Right hindlimb (tissue), 1 donor: ENCODE measurements around the gene SPATA6.
"Not testable (repeated sequence)": the region's sequence is repeated elsewhere in the genome, so short reads cannot be mapped to it uniquely, and the experiment has no call there.

Experiments used
- DNase-seq: peaks from one replicate; pipeline ENCODE4 v3.0.0-alpha.2; 2018

SPATA6 gene

DNA sequence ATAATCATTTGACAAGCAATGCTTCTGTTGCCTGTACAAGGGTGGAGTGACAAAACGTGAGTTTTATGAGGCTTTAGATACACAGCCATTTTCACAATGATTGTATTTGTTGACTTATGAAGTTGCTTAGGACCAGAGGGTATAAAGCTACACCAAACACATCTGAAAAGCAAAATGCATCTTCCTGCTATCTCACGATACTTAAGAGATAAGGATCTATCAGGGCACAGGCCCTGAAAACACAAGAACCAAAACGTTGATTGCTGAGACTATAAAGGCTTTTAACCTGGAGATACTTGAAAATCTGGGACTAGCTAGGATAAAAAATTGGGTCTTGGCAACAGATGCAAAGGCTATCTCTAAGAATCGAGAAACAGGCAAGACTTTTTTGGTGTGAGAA is 133.7 kb downstream of the SPATA6 start:
- no peak for DNase-seq

DNA sequence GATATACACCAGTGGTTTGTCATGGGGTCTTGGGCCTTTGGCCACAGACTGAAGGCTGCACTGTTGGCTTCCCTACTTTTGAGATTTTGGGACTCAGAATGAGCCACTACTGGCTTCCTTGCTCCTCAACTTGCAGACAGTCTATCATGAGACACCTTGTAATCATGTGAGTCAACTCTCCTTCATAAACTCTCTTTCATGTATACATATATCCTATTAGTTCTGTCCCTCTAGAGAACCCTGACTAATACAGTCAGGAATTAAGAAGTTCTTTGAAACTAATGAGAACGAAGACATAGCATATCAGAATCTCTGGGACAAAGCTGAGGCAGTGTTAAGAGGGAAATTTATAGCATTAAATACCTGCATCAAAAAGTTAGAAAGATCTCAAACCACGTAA is 138.7 kb downstream of the SPATA6 start:
- no peak for DNase-seq

DNA sequence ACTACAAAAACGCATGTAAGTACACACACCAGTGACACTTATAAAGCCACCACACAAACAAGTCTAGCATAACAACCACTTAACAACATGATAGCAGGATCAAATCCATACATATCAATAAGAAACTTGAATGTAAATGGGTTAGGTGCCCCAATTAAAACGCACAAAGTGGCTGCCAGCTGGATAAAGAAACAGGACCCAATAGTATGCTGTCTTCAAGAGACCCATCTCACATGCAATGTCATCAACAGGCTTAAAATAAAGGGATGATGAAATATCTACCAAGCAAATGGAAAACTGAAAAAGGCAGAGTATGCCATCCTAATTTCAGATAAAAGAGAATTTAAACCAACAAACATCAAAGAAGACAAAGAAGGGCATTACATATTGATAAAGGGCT is 139.9 kb downstream of the SPATA6 start:
- no peak for DNase-seq

DNA sequence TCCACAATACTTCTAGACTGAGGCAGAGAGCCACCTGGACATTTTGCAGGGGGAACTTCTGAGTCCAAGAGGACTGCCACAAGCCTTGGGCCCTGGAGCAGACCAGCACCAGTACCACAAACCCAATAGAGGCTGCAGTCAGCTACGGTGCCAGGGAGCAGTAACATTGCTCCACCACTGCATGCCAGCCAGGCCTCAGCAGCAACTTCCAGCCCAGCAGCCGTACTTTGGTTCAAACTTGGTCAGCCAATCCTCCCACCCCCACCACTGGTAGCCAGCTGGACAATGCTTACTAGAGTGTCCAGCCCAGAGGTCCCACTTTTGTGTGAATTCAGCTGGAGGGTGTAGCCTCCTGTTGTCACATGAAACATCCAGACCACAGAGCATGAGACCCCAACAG is 142.1 kb downstream of the SPATA6 start:
- no peak for DNase-seq

DNA sequence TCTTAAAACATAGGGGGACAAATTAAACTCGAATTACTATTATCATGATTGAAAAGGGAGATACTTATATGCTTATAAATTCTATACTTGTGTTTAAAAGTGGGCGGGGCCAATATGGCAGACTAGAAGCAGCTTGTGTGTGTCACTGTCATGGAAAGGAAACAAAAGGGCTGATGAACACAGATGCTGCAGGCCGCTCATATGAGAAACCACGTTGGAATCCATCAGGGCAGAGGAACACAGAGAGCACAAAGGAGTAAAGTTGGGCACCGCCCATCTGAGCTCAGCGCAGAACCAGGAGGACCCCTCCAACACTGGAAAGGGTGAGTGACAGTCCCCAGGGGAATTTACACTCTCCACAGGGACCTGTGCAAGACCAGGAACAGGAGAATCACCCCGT is 142.5 kb downstream of the SPATA6 start:
- DNase-seq, result no peak

DNA sequence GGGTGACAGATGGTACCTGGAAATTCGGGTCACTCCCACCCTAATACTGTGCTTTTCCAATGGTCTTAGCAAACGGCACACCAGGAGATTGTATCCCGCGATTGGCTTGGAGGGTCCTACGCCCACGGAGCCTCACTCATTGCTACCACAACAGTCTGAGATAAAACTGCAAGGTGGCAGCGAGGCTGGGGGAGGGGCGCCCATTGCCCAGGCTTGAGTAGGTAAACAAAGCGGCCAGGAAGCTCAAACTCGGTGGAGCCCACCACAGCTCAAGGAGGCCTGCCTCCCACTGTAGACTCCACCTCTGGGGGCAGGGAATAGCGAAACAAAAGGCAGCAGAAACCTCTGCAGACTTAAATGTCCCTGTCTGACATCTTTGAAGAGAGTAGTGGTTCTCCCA is 160.2 kb downstream of the SPATA6 start:
- DNase-seq, result not testable (repeated sequence)

DNA sequence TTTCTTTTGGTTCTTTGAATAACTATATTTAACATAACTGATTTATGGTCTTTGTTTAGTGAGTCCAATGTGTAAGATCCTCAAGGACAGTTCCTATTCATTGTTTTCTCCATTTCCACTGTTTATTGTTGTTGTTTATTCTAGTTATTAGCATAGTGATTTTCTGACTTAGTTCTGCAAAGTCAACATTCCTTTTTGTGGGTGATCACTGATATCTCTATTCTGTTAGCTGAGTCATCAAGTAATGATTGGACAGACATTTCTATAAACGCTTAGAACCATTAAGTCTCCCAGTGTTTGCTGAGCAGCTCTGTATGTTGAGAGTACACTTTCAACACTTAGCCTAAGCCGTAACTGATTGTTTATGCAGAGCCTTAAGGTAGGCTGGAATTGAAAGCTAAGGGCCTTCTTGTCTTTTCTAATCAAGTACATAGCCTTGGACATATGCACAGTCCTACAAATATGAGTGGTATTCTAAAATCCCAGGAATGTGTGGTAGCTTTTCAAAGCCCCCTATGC is 162.4 kb downstream of the SPATA6 start:
- no peak for DNase-seq

DNA sequence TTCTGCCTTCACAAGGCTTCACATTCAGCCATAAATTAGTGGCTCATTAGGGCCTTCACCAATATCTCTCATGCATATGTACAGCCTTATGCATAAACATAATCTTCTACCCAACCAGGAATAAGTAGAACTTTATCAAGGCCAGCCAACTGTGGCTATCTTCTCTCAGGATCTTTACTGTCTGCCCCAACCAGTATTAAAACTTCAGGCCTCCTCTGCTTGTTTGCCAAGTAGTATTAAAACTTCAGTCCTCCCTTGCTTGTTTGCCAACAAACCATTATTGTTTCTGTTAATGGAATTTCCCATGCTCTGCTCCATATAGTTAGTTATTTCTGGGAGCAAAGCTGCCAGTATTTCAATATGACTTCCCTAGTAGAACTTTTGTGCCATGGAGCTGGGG is 169.4 kb downstream of the SPATA6 start:
- DNase-seq, result no peak

DNA sequence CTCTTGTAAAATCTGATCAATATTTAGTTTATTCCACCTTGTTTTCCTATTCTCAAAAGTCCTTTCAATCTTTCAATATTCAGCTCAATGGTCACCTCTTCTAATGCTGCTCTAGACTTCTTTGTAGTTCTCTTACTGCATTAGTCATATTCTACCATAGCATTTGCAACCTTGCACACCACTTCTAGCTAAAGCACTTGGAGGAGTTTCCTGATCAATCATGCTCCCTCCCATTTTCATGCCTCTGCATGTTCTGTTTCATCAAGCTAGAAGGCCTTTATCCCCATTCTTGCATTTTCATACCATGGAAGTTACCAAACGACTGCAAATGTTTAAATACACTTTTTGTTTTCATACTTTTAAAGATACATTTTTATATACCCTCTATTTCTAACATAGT is 177.3 kb downstream of the SPATA6 start:
- DNase-seq, result no peak

DNA sequence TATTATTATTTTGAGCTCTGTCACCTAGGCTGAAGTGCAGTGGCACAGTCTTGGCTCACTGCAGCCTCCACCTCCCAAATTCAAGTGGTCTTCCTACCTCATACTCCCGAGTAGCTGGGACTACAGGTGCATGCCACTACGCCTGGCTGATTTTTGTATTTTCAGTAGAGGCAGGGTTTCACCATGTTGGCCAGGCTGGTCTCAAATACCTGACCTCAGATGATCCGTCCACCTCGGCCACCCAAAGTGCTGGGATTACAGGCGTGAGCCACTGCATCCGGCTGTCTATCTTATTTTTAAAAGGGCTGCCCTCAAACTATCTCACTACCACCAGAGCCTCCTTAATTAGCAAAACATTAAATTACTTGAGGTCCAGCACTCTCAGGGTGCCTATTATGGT is 177.9 kb downstream of the SPATA6 start:
- DNase-seq, result not testable (repeated sequence)

DNA sequence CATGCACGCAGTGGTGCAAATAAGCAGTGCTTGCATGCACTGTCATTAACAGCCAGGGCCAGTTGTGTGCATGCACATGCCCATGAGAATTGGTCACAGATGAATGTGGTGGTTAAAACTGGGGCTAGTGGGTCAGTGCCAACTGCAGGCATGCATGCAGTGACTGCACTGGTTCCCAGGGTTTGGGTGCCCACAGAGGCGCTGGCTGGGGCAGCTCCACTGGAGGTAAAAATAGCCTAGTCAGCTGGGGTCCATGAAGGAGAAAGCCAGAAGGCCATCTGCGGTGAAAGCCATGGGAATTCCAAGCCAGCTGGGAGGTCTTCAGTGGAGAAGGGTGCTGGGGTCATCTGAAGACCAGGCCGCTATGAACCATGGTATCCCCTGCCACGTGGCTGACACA is 179.3 kb downstream of the SPATA6 start:
- DNase-seq, result no peak

DNA sequence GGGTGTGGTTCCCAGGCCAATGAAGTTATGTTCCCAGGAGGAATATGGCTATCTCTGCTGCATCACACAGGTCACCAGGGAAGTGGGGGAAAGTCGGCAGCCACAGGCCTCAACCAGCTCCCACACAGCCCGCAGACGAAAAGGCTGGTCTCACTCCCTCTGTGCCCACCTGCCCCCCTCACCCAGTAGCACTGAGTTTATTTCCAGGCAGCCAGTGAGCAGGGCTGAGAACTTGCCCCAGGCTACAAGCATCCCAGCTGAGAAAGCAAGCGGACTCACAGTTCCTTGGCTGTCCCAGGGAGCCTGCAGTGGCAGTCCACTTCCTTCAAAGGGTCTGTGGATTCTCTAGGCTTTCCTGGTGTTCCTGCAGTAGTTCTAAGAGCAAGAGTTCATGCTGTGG is 180.6 kb downstream of the SPATA6 start:
- DNase-seq, result no peak

DNA sequence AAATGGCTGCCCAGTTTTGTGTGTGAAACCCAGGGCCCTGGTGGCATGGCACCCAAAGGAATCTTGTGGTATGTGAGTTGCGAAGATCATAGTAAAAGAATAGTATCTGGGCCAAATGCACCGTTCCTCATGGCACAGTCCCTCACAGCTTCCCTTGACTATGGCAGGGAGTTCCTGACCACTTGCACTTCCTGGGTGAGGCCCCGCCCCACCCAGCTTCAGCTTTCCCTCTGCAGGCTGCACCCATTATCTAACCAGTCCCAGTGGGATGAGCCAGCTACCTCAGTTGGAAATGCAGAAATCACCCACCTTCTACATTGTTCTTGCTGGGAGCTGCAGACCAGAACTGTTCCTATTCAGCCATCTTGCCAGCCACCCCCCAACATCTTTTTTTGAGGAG is 186.5 kb downstream of the SPATA6 start:
- DNase-seq, result no peak

DNA sequence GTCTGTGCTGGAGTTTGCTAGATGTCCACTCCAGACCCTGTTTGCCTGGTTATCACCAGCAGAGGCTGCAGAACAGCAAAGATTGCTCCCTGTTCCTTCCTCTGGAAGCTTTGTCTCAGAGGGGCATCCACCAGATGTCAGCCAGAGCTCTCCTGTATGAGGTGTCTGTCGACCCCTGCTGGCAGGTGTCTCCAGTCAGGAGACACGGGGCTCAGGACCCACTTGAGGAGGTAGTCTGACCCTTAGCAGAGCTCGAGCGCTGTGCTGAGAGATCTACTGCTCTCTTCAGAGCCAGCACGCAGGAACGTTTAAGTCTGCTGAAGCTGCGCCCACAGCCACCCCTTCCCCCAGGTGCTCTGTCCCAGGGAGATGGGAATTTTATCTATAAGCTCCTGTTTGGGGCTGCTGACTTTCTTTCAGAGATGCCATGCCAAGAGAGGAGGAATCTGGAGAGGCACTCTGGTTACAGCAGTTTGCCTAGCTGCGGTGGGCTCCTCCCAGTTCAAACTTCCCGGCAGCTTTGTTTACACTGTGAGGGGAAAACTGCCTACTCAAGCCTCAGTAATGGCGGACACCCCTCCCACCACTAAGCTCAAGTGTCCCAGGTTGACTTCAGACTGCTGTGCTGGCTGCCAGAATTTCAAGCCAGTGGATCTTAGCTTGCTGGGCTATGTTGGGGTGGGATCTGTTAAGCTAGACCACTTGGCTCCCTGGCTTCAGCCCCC is 187.1 kb downstream of the SPATA6 start:
- not testable (repeated sequence) for DNase-seq

DNA sequence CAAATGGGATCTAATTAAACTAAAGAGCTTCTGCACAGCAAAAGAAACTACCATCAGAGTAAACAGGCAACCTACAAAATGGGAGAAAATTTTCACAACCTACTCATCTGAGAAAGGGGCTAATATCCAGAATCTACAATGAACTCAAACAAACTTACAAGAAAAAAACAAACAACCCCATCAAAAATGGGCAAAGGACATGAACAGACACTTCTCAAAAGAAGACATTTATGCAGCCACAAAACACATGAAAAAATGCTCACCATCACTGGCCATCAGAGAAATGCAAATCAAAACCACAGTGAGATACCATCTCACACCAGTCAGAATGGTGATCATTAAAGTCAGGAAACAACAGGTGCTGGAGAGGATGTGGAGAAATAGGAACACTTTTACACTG is 189.7 kb downstream of the SPATA6 start:
- not testable (repeated sequence) for DNase-seq

DNA sequence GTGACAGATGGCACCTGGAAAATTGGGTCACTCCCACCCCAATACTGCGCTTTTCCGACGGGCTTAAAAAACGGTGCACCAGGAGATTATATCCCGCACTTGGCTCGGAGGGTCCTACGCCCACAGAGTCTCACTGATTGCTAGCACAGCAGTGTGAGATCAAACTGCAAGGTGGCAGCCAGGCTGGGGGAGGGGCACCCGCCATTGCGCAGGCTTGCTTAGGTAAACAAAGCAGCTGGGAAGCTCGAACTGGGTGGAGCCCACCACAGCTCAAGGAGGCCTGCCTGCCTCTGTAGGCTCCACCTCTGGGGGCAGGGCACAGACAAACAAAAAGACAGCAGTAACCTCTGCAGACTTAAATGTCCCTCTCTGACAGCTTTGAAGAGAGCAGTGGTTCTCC is 194.6 kb downstream of the SPATA6 start:
- DNase-seq, result not testable (repeated sequence)

DNA sequence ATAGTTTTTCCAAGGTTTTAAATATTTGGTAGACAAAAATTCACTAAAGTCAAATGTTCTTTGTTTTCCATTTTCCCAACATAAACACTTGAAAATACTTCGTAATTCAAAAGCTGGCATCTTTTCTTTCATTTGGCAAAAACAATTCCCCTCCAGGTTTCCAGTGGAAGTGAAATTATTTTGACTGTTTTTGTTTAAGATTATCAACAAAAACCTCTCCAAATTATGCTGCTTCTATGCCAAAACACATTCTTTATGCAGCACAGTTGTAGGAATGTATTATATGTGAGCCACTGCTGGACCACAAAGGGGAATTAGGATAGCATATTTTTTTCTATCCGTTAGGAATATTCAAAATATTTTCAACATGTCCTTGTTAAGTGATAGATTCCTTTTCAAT is 205.4 kb downstream of the SPATA6 start:
- DNase-seq, result no peak

DNA sequence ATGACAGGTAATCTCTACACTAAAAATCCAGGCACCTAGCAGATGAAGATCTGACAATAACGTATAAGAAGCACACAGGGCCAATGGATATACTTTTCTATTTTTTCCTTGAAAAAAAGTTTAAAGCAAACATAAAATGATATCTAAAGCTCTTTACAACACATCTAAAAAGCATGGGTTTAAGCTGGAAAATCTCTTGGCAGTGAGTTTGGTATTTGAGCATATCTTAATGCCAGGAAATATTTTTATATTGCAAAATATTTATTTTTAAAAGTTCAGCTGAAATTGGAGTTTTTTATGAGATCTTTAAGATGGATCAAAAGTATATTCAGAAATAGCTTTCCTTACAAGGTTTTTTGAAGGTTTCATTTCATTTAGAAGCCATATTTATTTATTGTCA is 209.0 kb downstream of the SPATA6 start:
- no peak for DNase-seq

DNA sequence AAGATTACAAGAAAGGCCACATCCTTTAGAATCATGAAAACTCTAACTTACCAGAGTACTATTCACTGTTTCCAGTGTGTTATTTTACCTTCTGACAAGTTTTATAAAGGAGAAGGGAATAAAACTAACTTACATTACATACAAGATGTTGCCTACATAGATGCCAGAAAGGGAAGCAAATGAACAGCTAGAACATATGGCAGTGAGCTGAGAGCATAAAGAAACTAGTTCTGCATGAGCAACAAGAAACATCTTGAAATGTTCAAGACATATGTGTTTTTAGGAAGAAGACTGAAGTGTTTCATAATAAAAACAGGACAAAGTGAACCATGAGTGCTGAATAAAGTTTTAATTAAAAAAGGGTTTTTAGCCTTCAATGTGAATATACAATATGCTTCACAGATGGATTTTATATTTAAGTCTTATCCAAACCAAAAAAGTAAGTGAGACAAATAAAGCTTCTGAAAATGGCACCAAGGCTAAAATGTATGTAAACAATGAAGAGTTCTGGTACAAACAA is 210.1 kb downstream of the SPATA6 start:
- no peak for DNase-seq

DNA sequence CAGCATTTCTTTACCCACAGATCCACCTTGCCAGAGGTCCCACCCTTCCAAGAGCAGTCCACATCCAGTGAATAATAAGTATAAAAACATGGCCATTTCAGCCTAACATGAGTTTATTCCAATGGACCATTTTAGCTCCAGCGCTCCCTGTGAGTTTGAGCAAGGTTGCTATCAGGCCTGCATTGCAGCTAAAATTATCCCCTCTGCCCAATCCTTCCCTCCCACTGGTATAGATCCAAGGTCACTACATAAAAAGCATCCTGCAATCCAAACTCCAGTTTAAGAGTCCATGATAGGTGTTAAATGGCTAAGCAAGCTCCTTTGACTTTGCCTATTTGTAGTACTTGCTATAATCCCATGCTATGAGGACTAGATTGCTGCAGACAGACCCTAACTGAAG is 213.9 kb downstream of the SPATA6 start:
- DNase-seq, result no peak

DNA sequence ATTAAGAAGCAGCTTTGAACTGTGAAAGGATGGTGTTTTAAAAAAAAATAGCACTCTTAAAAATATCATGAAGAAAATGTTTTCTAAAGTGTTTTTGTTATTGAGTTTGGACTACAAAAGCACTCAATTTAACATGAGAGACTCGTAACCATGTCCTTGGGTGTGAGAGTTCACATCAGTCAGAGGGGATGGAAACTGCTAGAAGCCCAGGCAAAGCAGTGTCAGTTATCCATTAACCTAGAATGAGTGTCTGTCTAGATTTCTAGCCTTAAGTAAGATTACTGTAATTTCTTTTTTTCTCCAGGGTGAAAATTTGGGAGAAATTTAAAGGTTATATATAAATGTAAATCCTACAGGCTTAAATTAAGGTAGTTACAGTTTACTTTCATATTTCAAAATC is 217.8 kb downstream of the SPATA6 start:
- DNase-seq, result no peak

DNA sequence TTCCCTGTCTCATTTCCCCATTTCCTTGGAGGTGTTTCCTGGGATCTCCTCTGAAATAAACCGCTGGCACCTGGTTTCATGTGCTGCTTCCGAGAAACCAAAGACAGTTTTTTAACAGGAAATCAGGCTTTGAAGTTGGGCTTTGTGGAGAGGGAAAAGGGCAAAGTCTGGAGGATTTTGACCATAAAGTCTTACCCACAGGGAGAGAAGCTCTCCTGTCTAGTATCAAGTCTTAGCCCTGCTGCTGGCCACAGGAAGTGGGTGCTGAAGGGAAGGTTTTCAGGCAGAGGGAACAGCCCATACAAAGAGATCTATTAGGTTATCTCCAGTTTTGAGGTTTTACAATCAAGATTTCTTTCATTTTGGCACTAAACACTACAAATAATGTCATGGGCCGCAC is 220.2 kb downstream of the SPATA6 start:
- DNase-seq, result no peak

DNA sequence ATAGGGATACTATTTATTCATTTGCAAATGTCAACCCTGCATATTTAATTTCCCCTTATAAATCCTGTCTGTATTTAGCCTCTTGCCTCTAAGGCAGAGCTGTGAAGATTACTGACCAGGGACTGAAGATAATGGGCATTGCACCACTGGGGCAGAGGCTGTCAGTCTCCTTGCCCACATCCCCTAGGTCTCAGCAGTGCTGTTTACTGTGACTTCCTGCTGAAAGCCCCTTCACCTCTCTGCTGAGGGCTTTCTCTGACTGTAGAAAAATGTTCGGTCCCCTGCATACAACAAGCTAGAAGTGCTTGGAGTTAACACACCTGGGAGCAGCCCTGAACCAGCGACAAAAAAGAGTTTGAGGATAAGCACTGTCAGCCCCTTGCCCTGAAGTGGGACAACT is 220.7 kb downstream of the SPATA6 start:
- no peak for DNase-seq

DNA sequence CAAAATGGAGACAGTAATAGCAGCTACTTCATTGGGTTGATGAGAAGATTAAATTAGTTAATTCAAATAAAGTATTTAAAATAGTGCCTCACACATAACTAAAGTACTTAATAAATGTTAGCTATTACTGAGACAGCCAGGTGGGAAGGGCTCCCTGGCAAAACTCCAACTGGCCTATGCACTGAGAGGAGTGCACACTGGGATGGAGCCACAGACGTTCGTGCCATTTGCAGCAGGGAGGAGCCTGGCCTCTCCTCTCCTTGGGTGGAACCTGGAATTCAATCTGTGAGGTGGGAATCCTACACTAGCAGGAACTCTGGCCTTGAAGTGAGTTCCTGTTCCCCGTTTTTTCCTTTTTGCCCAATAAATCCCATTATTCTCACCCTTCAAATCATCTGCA is 221.4 kb downstream of the SPATA6 start:
- DNase-seq, result no peak

DNA sequence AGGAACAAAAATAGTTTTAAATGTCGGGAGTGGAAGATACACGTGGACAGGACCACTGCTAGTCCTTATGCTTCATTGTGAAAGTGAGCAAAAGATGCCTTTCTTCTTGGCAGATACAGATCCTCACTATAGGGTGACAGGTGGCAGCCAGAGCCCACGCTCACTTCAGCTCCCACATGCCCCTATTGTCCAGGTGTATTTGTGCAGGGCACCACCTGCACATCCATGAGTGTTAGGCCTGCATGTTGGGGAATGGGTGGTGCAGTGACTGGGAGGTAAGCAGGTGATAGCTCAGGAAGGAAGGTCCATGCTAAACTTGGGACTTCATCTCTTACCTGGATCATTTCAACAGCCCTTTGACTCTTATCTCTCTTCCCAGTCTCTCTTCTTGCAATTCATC is 222.1 kb downstream of the SPATA6 start:
- DNase-seq, result no peak
